SK-N-SH (cell line): ENCODE data around the gene EXOC8.

ENCODE experiments used
- ELF1 ChIP-seq: IDR thresholded peaks from 2 replicates; pipeline ENCODE4 v1.4.0; 2012
- EZH2phosphoT487 ChIP-seq: fragments of 200-600 bp; sonication (generic); IDR thresholded peaks from 2 replicates; pipeline ENCODE4 v1.6.1; 2017; ENCODE audit warnings: low read depth, mixed run types, mild to moderate bottlenecking, antibody characterized with exemption, moderate library complexity, borderline replicate concordance
- RXRA ChIP-seq: IDR thresholded peaks from 2 replicates; pipeline ENCODE4 v1.4.0; 2012; ENCODE audit warnings: low read depth, mild to moderate bottlenecking, borderline replicate concordance
- TF ChIP-seq, protein P1 (sequence below): fragments of 200-600 bp; sonication (generic); IDR thresholded peaks from 2 replicates; pipeline ENCODE4 v1.6.1; 2017; ENCODE audit warnings: antibody characterized with exemption, mild to moderate bottlenecking, moderate library complexity
- TF ChIP-seq, protein P2 (sequence below): fragments of 150-350 bp; IDR thresholded peaks from 2 replicates; pipeline ENCODE4 v1.6.1; 2017; ENCODE audit warnings: antibody characterized with exemption, low read length, low read depth, borderline replicate concordance
- TF ChIP-seq, protein P3 (sequence below): IDR thresholded peaks from 2 replicates; pipeline ENCODE4 v1.4.0; 2012; ENCODE audit warnings: low read depth
- TF ChIP-seq, protein P4 (sequence below): IDR thresholded peaks from 2 replicates; pipeline ENCODE4; 2012
- TF ChIP-seq, protein P5 (sequence below): IDR thresholded peaks from 2 replicates; pipeline ENCODE4 v1.4.0; 2012; ENCODE audit warnings: low read depth, borderline replicate concordance

DNA sequence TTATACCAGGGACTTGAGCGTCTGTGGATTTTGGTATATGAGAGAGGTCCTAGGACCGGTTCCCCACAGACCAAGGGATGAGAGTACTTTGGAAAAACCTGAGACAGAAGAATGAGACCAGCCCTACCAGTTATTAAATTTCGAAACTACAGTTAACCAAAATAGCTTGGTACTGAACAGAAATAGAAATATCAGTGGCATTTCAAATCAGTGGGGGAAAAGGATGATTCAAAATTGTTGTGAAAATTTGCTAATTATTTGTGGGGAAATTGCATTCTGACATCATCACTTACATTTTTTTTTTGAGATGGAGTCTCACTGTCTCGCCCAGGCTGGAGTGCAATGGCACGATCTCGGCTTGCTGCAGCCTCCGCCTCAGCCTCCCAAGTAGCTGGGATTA lies 8.2 kb downstream of the EXOC8 start:
- TF ChIP-seq, protein P1, sequence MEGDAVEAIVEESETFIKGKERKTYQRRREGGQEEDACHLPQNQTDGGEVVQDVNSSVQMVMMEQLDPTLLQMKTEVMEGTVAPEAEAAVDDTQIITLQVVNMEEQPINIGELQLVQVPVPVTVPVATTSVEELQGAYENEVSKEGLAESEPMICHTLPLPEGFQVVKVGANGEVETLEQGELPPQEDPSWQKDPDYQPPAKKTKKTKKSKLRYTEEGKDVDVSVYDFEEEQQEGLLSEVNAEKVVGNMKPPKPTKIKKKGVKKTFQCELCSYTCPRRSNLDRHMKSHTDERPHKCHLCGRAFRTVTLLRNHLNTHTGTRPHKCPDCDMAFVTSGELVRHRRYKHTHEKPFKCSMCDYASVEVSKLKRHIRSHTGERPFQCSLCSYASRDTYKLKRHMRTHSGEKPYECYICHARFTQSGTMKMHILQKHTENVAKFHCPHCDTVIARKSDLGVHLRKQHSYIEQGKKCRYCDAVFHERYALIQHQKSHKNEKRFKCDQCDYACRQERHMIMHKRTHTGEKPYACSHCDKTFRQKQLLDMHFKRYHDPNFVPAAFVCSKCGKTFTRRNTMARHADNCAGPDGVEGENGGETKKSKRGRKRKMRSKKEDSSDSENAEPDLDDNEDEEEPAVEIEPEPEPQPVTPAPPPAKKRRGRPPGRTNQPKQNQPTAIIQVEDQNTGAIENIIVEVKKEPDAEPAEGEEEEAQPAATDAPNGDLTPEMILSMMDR: no peak
- TF ChIP-seq, protein P2, sequence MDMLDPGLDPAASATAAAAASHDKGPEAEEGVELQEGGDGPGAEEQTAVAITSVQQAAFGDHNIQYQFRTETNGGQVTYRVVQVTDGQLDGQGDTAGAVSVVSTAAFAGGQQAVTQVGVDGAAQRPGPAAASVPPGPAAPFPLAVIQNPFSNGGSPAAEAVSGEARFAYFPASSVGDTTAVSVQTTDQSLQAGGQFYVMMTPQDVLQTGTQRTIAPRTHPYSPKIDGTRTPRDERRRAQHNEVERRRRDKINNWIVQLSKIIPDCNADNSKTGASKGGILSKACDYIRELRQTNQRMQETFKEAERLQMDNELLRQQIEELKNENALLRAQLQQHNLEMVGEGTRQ: no peak
- TF ChIP-seq RXRA: no peak
- no peak for TF ChIP-seq EZH2phosphoT487
- TF ChIP-seq, protein P3, sequence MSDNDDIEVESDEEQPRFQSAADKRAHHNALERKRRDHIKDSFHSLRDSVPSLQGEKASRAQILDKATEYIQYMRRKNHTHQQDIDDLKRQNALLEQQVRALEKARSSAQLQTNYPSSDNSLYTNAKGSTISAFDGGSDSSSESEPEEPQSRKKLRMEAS: no peak
- no peak for TF ChIP-seq ELF1
- TF ChIP-seq, protein P4, sequence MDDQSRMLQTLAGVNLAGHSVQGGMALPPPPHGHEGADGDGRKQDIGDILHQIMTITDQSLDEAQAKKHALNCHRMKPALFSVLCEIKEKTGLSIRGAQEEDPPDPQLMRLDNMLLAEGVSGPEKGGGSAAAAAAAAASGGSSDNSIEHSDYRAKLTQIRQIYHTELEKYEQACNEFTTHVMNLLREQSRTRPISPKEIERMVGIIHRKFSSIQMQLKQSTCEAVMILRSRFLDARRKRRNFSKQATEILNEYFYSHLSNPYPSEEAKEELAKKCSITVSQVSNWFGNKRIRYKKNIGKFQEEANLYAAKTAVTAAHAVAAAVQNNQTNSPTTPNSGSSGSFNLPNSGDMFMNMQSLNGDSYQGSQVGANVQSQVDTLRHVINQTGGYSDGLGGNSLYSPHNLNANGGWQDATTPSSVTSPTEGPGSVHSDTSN: no peak
- TF ChIP-seq, protein P5, sequence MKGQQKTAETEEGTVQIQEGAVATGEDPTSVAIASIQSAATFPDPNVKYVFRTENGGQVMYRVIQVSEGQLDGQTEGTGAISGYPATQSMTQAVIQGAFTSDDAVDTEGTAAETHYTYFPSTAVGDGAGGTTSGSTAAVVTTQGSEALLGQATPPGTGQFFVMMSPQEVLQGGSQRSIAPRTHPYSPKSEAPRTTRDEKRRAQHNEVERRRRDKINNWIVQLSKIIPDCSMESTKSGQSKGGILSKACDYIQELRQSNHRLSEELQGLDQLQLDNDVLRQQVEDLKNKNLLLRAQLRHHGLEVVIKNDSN: no peak
